GM12878 (cell line): ENCODE measurements around the gene SERINC1. TPM values are rescaled to one million over a fixed set of nuclear protein-coding genes. Genes with fewer than 3 reads are reported as not detected.

ENCODE experiments used
- ATAC-seq: fragments of 200-7000 bp; cut with Tn5 transposase; 3 replicates; pipeline ENCODE4 v1.9.1; 2020; ENCODE audit warnings: mild to moderate bottlenecking, moderate library complexity
- BruUV-seq: library from RNA; stranded (reverse); fragments of 400-500 nt; replicated peaks from 2 replicates; lab custom pipeline; 2021; lab: Mats Ljungman, UMichigan
- CTCF ChIA-PET: fragments of 300-600 bp; sonication (Branson Sonifier 250); formaldehyde crosslinking; extraction: SDS; loops from one replicate; lab custom pipeline; 2021; ENCODE audit warnings: inconsistent platforms; lab: Yijun Ruan, JAX
- POLR2A ChIA-PET: fragments of 350-600 bp; formaldehyde crosslinking; extraction: SDS; loops from one replicate; lab custom pipeline; 2021; ENCODE audit warnings: inconsistent platforms; lab: Charles Lee
- RAD21 ChIA-PET: fragments of 300-600 bp; sonication (Branson Sonifier 250); formaldehyde crosslinking; loops from one replicate; lab custom pipeline; 2023; ENCODE audit warnings: antibody characterized with exemption; ENCODE audit not compliant: unreplicated experiment; lab: Charles Lee
- SMC1A ChIA-PET: fragments of 300-600 bp; sonication (Branson Sonifier 250); formaldehyde crosslinking; loops from one replicate; lab custom pipeline; 2023; ENCODE audit not compliant: unreplicated experiment, uncharacterized antibody; lab: Charles Lee
- DNase-seq: peaks from one replicate; pipeline ENCODE4 v3.0.0-alpha.2; 2011; ENCODE audit warnings: low read depth, low spot score
- FAIRE-seq: peaks from 3 replicates; lab custom pipeline; 2011; peaks lifted over from hg19 to GRCh38; lab: Jason Lieb, UNC
- H2AFZ ChIP-seq: 2 replicates; pipeline ENCODE4 v1.6.0; 2011; ENCODE audit warnings: low read depth, low read length, control low read depth; ENCODE audit not compliant: control insufficient read depth
- H3K27ac ChIP-seq: 2 replicates; pipeline ENCODE4 v1.5.1; 2011; ENCODE audit warnings: control low read depth; ENCODE audit not compliant: control insufficient read depth, insufficient read depth
- H3K27me3 ChIP-seq, 2 experiments: replicated peaks in 1 of 2; 2 replicates each; pipeline versions ENCODE4 v1.6.0 to v1.6.1; 2011; ENCODE audit warnings: low read length in 1 of 2; ENCODE audit not compliant: control insufficient read depth in 2 of 2, insufficient read depth in 2 of 2
- H3K36me3 ChIP-seq, 2 experiments: 2 replicates each; pipeline ENCODE4 v1.5.1; 2011; ENCODE audit warnings: low read length in 1 of 2; ENCODE audit not compliant: control insufficient read depth in 2 of 2, insufficient read depth in 2 of 2
- H3K4me1 ChIP-seq: 2 replicates; pipeline ENCODE4 v1.6.1; 2011; ENCODE audit warnings: mild to moderate bottlenecking, low read length, moderate library complexity, mixed read lengths; ENCODE audit not compliant: control insufficient read depth, insufficient read depth
- H3K4me2 ChIP-seq: 2 replicates; pipeline ENCODE4 v1.6.0; 2011; ENCODE audit warnings: control low read depth; ENCODE audit not compliant: control insufficient read depth, insufficient read depth
- H3K4me3 ChIP-seq: fragments of 200-600 bp; sonication (generic); 2 replicates; pipeline ENCODE4 v1.5.1; 2016
- H3K79me2 ChIP-seq: 2 replicates; pipeline ENCODE4 v1.6.0; 2011; ENCODE audit warnings: low read length; ENCODE audit not compliant: control insufficient read depth, insufficient read depth
- H3K9ac ChIP-seq: 2 replicates; pipeline ENCODE4 v1.8.0; 2011; ENCODE audit warnings: low read length, control low read depth, mixed read lengths; ENCODE audit not compliant: control insufficient read depth, insufficient read depth
- H3K9me3 ChIP-seq: replicated peaks from 3 replicates; pipeline ENCODE4 v1.5.1; 2011; ENCODE audit warnings: mild to moderate bottlenecking, low read length; ENCODE audit not compliant: control insufficient read depth, insufficient read depth
- H4K20me1 ChIP-seq: 2 replicates; pipeline ENCODE4 v1.6.0; 2011; ENCODE audit not compliant: control insufficient read depth, insufficient read depth
- BCL11A ChIP-seq: IDR thresholded peaks from 2 replicates; pipeline ENCODE4 v1.6.1; 2011; ENCODE audit warnings: low read depth, low read length
- BMI1 ChIP-seq: fragments of 450-650 bp; IDR thresholded peaks from 2 replicates; pipeline ENCODE4 v1.6.1; 2016; ENCODE audit warnings: mild to moderate bottlenecking, moderate library complexity, borderline replicate concordance
- IKZF2 ChIP-seq, 2 experiments: fragments of 450-650 bp; IDR thresholded peaks; 2 replicates each; pipeline ENCODE4 v1.6.1; 2017; ENCODE audit warnings: mild to moderate bottlenecking in 2 of 2, moderate library complexity in 2 of 2
- NFXL1 ChIP-seq: fragments of 450-650 bp; IDR thresholded peaks from 2 replicates; pipeline ENCODE4 v1.6.1; 2017; ENCODE audit warnings: antibody characterized with exemption, mild to moderate bottlenecking, borderline replicate concordance
- WGBS: methylation state at CpG from one replicate; pipeline ENCODE4 v1.1.6; 2016; ENCODE audit warnings: low lambda C conversion rate; ENCODE audit not compliant: insufficient replicate concordance, insufficient coverage; ENCODE audit errors: missing lambda C conversion rate; 5-methylcytosine and 5-hydroxymethylcytosine counted together
- in situ Hi-C: fragments of 300-500 bp; cut with MboI; formaldehyde crosslinking; loops from 9 replicates; pipeline ENCODE4 v1.14.3; 2018; ENCODE audit warnings: mixed read lengths
- intact Hi-C: fragments of 100-400 bp; cut with micrococcal nuclease; formaldehyde crosslinking; loops from one replicate; pipeline ENCODE4 v1.14.2; 2022; ENCODE audit not compliant: unreplicated experiment
- polyA plus RNA-seq, 11 experiments: library from polyadenylated mRNA; depleted of rRNA in 4 of 11; unstranded in 6 of 11; stranded (reverse) in 5 of 11; fragments of >200 nt; fragmentation: Nextera tagmentation in 4 of 11; fragmentation: Illumina TruSeq in 1 of 11; extraction: Ambion mirVana in 4 of 11; extraction: Trizol in 1 of 11; gene quantifications; 1 replicate in 1 of 11; 2 replicates in 10 of 11; pipeline versions ENCODE4 v1.2.1 to v1.2.3, GENCODE V29; 2011 to 2016; ENCODE audit warnings: inconsistent platforms in 2 of 11, missing spikeins in 2 of 11, low read depth in 1 of 11
- total RNA-seq, 4 experiments: library from RNA; depleted of rRNA in 3 of 4; stranded (reverse); fragments of >200 nt in 3 of 4; fragmentation: Illumina TruSeq in 1 of 4; extraction: Trizol in 1 of 4; gene quantifications; 2 replicates each; pipeline versions ENCODE4 v1.2.1 to v1.2.3, GENCODE V29; 2013 to 2021
- TF ChIP-seq, protein P1 (sequence below): IDR thresholded peaks from 2 replicates; pipeline ENCODE4 v1.6.1; 2011; ENCODE audit warnings: mild to moderate bottlenecking, low read depth, low read length, moderate library complexity; ENCODE audit not compliant: insufficient replicate concordance
- TF ChIP-seq, protein P2 (sequence below), 3 experiments: IDR thresholded peaks in 2 of 3; conservative IDR thresholded peaks in 1 of 3; 2 replicates each; pipeline ENCODE4 v1.5.1; 2011; ENCODE audit warnings: low read depth in 3 of 3, low read length in 3 of 3, mild to moderate bottlenecking in 3 of 3, control low read depth in 2 of 3, moderate library complexity in 2 of 3, inconsistent platforms in 1 of 3, mixed read lengths in 1 of 3; ENCODE audit not compliant: control insufficient read depth in 2 of 3, insufficient read depth in 1 of 3; ENCODE audit errors: extremely low read depth in 1 of 3
- TF ChIP-seq, protein P3 (sequence below): fragments of 450-650 bp; IDR thresholded peaks from 2 replicates; pipeline ENCODE4 v1.6.1; 2018; ENCODE audit warnings: mild to moderate bottlenecking, low read depth, moderate library complexity; ENCODE audit not compliant: partially characterized antibody

SERINC1 gene
- total and polyA plus RNA-seq, 10 of the 15 experiments (the other 5 are each of a cell fraction or from before 2014, with no cell fraction given): 18.5 to 45.7 (median 31.1) TPM

DNA sequence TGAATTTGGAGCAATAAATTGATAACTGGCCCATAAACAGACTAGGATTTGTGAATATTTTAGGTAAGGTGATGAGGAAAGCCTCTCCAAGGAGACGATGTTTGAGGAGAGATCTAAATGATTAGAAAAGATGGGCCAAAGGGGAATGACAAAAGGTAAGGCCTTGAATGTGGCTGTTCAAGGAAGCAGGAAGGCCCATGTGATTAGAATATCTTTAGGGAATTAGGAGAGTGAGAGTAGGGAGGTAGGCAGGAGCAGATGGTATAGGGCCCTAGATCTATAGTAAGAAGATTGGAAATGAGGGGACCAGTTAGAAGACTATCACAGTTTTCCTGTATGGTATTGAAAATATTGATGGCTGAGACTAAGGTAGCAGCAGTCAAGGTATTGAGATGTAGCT lies 65.4 kb downstream of the SERINC1 start (continued):
- no peak for TF ChIP-seq NFXL1
- TF ChIP-seq, all 136 proteins: peak for 0

DNA sequence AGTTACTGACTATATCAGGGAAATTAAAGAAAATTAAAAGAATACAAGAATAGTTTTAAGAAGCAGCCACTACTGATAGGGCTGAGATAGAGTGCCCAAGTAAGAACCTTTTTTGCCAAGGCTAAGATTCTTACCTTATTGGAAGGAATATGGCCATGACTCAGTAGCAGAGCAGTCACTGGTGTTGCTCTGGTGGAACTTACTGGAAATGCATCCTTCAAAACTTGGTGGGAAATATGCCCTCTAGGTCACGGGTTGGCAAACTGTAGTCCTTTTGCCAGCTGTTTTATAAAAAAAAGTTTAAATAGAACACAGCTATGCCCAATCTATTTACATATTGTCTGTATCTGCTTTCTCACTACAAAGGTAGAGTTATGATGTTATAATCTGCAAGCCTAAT lies 66.2 kb downstream of the SERINC1 start:
- POLR2A ChIA-PET: no interaction called here
- Histone ChIP-seq H3K9ac (no peak overlapping the region), H3K36me3 (no peaks in the 10 kb centered on the region; a peak in 1 of 4 replicates), H3K4me1 (no peaks in the 10 kb centered on the region; the same call in 1 of the 2 replicates), H4K20me1 (no peaks in the 10 kb centered on the region), H2AFZ (no peak overlapping the region), H3K4me2 (no peak overlapping the region)
- RAD21 ChIA-PET: interaction anchor here (1.0 kb wide), 1 partner anchor 14 kb away, joined by 3 read pairs; no protein-coding TSS in a partner anchor
- peak; percentile 15; the same call in 2 of the 3 replicates for ATAC-seq
- no peak for DNase-seq
- in situ Hi-C loops: no loop called here
- SMC1A ChIA-PET: interaction anchor here (1.3 to 1.6 kb wide), 3 partner anchors 8 to 125 kb away, joined by 3 to 7 read pairs (median 5); no protein-coding TSS in a partner anchor
- CTCF ChIA-PET: interaction anchor here (1.0 to 1.3 kb wide), 2 partner anchors 87 to 126 kb away, joined by 3 read pairs; no protein-coding TSS in a partner anchor
- TF ChIP-seq, protein P1, sequence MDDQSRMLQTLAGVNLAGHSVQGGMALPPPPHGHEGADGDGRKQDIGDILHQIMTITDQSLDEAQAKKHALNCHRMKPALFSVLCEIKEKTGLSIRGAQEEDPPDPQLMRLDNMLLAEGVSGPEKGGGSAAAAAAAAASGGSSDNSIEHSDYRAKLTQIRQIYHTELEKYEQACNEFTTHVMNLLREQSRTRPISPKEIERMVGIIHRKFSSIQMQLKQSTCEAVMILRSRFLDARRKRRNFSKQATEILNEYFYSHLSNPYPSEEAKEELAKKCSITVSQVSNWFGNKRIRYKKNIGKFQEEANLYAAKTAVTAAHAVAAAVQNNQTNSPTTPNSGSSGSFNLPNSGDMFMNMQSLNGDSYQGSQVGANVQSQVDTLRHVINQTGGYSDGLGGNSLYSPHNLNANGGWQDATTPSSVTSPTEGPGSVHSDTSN: no peak
- TF ChIP-seq IKZF2 (IDR thresholded peaks at IDR 0.05): no peak
- no peak for TF ChIP-seq BCL11A
- TF ChIP-seq, protein P2, sequence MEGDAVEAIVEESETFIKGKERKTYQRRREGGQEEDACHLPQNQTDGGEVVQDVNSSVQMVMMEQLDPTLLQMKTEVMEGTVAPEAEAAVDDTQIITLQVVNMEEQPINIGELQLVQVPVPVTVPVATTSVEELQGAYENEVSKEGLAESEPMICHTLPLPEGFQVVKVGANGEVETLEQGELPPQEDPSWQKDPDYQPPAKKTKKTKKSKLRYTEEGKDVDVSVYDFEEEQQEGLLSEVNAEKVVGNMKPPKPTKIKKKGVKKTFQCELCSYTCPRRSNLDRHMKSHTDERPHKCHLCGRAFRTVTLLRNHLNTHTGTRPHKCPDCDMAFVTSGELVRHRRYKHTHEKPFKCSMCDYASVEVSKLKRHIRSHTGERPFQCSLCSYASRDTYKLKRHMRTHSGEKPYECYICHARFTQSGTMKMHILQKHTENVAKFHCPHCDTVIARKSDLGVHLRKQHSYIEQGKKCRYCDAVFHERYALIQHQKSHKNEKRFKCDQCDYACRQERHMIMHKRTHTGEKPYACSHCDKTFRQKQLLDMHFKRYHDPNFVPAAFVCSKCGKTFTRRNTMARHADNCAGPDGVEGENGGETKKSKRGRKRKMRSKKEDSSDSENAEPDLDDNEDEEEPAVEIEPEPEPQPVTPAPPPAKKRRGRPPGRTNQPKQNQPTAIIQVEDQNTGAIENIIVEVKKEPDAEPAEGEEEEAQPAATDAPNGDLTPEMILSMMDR (IDR thresholded peaks at IDR 0.05 in 2 of 3, conservative IDR thresholded peaks at IDR 0.05 in 1 of 3; ENCODE audit: control insufficient read depth in 2 of 3, extremely low read depth in 1 of 3, insufficient read depth in 1 of 3, low read depth in 3 of 3, low read length in 3 of 3): 0 out of 6 replicates have a peak, but pooled peaks of 1 of the 3 experiments have one; percentile 18
- TF ChIP-seq, protein P3, sequence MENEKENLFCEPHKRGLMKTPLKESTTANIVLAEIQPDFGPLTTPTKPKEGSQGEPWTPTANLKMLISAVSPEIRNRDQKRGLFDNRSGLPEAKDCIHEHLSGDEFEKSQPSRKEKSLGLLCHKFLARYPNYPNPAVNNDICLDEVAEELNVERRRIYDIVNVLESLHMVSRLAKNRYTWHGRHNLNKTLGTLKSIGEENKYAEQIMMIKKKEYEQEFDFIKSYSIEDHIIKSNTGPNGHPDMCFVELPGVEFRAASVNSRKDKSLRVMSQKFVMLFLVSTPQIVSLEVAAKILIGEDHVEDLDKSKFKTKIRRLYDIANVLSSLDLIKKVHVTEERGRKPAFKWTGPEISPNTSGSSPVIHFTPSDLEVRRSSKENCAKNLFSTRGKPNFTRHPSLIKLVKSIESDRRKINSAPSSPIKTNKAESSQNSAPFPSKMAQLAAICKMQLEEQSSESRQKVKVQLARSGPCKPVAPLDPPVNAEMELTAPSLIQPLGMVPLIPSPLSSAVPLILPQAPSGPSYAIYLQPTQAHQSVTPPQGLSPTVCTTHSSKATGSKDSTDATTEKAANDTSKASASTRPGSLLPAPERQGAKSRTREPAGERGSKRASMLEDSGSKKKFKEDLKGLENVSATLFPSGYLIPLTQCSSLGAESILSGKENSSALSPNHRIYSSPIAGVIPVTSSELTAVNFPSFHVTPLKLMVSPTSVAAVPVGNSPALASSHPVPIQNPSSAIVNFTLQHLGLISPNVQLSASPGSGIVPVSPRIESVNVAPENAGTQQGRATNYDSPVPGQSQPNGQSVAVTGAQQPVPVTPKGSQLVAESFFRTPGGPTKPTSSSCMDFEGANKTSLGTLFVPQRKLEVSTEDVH: no peak
- no peak for TF ChIP-seq BMI1
- TF ChIP-seq, all 136 proteins: peak for 1
- no peak for FAIRE-seq
- Histone ChIP-seq H3K4me3 (no peak overlapping the region), H3K27ac (no peak overlapping the region), H3K79me2 (peaks cover 37% of the 10 kb centered on the region), H3K9me3 (no peaks in the 10 kb centered on the region), H3K27me3 (no peaks in the 10 kb centered on the region)
- intact Hi-C loops: no loop called here
- no TSS peak for BruUV-seq
- WGBS: 100% methylated on average over 1 of the region's 1 CpG
